ENCODE measurements around the gene IL2RG. TPM values are rescaled to one million over a fixed set of nuclear protein-coding genes. Genes with fewer than 3 reads are reported as not detected.

IL2RG gene
- polyA plus RNA-seq, 1 donor (not counting 4 experiments of a cell fraction or from before 2014, with no cell fraction given), result 0.12 TPM

- Histone ChIP-seq H3K4me3 (ENCODE audit: control insufficient read depth in 2 of 3, extremely low read depth in 1 of 3, insufficient read depth in 2 of 3, low read depth in 1 of 3, low read length in 3 of 3) (no peak overlapping the region), H4K20me1 (ENCODE audit: control insufficient read depth, extremely low read depth, insufficient read depth, low read length) (no peaks in the 10 kb centered on the region), H3K9ac (ENCODE audit: control insufficient read depth, extremely low read depth, insufficient read depth, low read length) (no peak overlapping the region), H2AFZ (ENCODE audit: control insufficient read depth, low read length) (no peak overlapping the region), H3K9me1 (ENCODE audit: control insufficient read depth, extremely low read depth, insufficient read depth, low read length) (no peaks in the 10 kb centered on the region), H3K9me3 (ENCODE audit: control insufficient read depth, low read depth, low read length) (no peaks in the 10 kb centered on the region), H3K27ac (ENCODE audit: control insufficient read depth, insufficient read depth, low read length) (no peak overlapping the region), H3K27me3 (ENCODE audit: control insufficient read depth, extremely low read depth, insufficient read depth, low read length) (no peaks in the 10 kb centered on the region), H3K4me1 (ENCODE audit: control insufficient read depth, extremely low read depth, insufficient read depth, low read length) (no peaks in the 10 kb centered on the region), H3K36me3 (ENCODE audit: control insufficient read depth in 2 of 2, extremely low read depth in 1 of 2, insufficient read depth in 2 of 2, low read length in 2 of 2) (peaks cover 0 to 2% of the 10 kb centered on the region in 2 experiments), H3K4me2 (ENCODE audit: control insufficient read depth, extremely low read depth, insufficient read depth, low read depth, low read length) (no peak overlapping the region), H3K79me2 (ENCODE audit: control insufficient read depth, insufficient read depth, low read length) (no peaks in the 10 kb centered on the region)
- no peak for TF ChIP-seq EZH2 (IDR thresholded peaks at IDR 0.05; ENCODE audit: low read length)
- dilution Hi-C loops (cut with MboI; ENCODE audit: extremely low pct_ligation_motif_present, low sequenced_read_pairs), result no loop called here
- DNase-seq (ENCODE audit: low read depth, low spot score), result no peak
- FAIRE-seq, result no peak
Observed at GRCh38 chrX:71143508-71143907, 32.1 kb upstream of the IL2RG start.

DNA sequence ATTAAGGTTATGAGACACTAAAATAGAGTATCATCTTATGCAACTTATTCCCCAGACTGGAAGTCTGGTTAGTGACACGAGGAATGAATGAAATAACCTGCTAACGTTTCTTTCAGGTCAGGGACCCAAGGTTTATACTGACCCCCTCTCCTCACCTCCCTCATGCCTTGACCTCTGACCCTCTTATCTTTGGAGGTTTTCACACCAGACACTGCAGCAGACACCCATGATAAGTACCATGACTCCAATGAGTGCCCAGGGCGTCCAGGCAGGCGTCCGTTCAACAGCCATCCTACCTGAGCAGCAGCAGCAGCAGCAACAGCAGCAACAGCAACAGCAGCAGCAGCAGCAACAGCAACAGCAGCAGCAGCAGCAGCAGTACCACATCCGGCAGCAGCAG lies 29.1 kb upstream of the IL2RG start:
- dilution Hi-C loops (cut with MboI; ENCODE audit: extremely low pct_ligation_motif_present, low sequenced_read_pairs), result no loop called here

More for the DNA sequence above, 29.1 kb upstream of the IL2RG start:
- no peaks in the 10 kb centered on the region for H3K79me2 ChIP-seq (ENCODE audit: control insufficient read depth, insufficient read depth, low read length)
- H4K20me1 ChIP-seq (ENCODE audit: control insufficient read depth, extremely low read depth, insufficient read depth, low read length), result no peaks in the 10 kb centered on the region
- TF ChIP-seq EZH2 (IDR thresholded peaks at IDR 0.05; ENCODE audit: low read length) (no peak), CTCF (optimal IDR thresholded peaks at IDR 0.05 in 1 of 3, IDR thresholded peaks at IDR 0.05 in 1 of 3, conservative IDR thresholded peaks at IDR 0.05 in 1 of 3; ENCODE audit: extremely low read depth in 1 of 3, insufficient read depth in 2 of 3, low read length in 3 of 3) (no peak)
- no peak for DNase-seq (ENCODE audit: low read depth, low spot score)
- H3K9ac ChIP-seq (ENCODE audit: control insufficient read depth, extremely low read depth, insufficient read depth, low read length), result no peak overlapping the region
- no peak overlapping the region for H3K4me3 ChIP-seq (ENCODE audit: control insufficient read depth in 2 of 3, extremely low read depth in 1 of 3, insufficient read depth in 2 of 3, low read depth in 1 of 3, low read length in 3 of 3)
- no peaks in the 10 kb centered on the region for H3K9me1 ChIP-seq (ENCODE audit: control insufficient read depth, extremely low read depth, insufficient read depth, low read length)
- FAIRE-seq, result no peak
- peaks cover 4 to 8% of the 10 kb centered on the region in 2 experiments for H3K36me3 ChIP-seq (ENCODE audit: control insufficient read depth in 2 of 2, extremely low read depth in 1 of 2, insufficient read depth in 2 of 2, low read length in 2 of 2)
- H3K9me3 ChIP-seq (ENCODE audit: control insufficient read depth, low read depth, low read length), result no peaks in the 10 kb centered on the region
- no peak overlapping the region for H3K27ac ChIP-seq (ENCODE audit: control insufficient read depth, insufficient read depth, low read length)
- no peak overlapping the region for H2AFZ ChIP-seq (ENCODE audit: control insufficient read depth, low read length)
- H3K27me3 ChIP-seq (ENCODE audit: control insufficient read depth, extremely low read depth, insufficient read depth, low read length), result no peaks in the 10 kb centered on the region
- no peak overlapping the region for H3K4me2 ChIP-seq (ENCODE audit: control insufficient read depth, extremely low read depth, insufficient read depth, low read depth, low read length)
- no peaks in the 10 kb centered on the region for H3K4me1 ChIP-seq (ENCODE audit: control insufficient read depth, extremely low read depth, insufficient read depth, low read length)

Data from keratinocyte (primary cell).